Neural cell (in vitro differentiated cells): ENCODE measurements around the gene CPEB3. TPM values are rescaled to one million over a fixed set of nuclear protein-coding genes. Genes with fewer than 3 reads are reported as not detected.

ENCODE experiments used
- H2AFZ ChIP-seq: fragments of 200-600, 300-800 bp; sonication (generic), shearing (Covaris generic); 2 replicates; pipeline ENCODE4 v1.6.0; 2014; ENCODE audit warnings: low read depth, mild to moderate bottlenecking, antibody characterized with exemption, low read length, moderate library complexity
- H3F3A ChIP-seq: fragments of 200-600 bp; shearing (Covaris generic); 2 replicates; pipeline ENCODE4 v1.6.1; 2016; ENCODE audit warnings: mild to moderate bottlenecking, moderate library complexity, mixed read lengths, antibody characterized with exemption, low read length; ENCODE audit not compliant: insufficient read depth, poor library complexity, severe bottlenecking
- H3K27ac ChIP-seq: fragments of 200-600, 300-800 bp; sonication (generic), shearing (Covaris generic); 2 replicates; pipeline ENCODE4 v1.5.1; 2014; ENCODE audit warnings: mild to moderate bottlenecking, low read length, moderate library complexity
- H3K27me3 ChIP-seq: fragments of 300-800, 200-600 bp; sonication (generic), shearing (Covaris generic); 2 replicates; pipeline ENCODE4 v1.6.0; 2014; ENCODE audit warnings: mild to moderate bottlenecking, low read depth, low read length, moderate library complexity; ENCODE audit not compliant: insufficient read depth
- H3K36me3 ChIP-seq: fragments of 300-800, 200-600 bp; sonication (generic), shearing (Covaris generic); 2 replicates; pipeline ENCODE4 v1.5.1; 2014; ENCODE audit warnings: mild to moderate bottlenecking, antibody characterized with exemption, low read length, moderate library complexity; ENCODE audit not compliant: insufficient read depth
- H3K4me2 ChIP-seq: fragments of 300-800, 200-600 bp; sonication (generic), shearing (Covaris generic); 2 replicates; pipeline ENCODE4 v1.6.0; 2014; ENCODE audit warnings: mild to moderate bottlenecking, low read length
- H3K4me3 ChIP-seq: fragments of 300-800, 200-600 bp; sonication (generic), shearing (Covaris generic); 2 replicates; pipeline ENCODE4 v1.5.1; 2014; ENCODE audit warnings: mild to moderate bottlenecking, low read length, moderate library complexity
- H3K79me2 ChIP-seq: fragments of 200-600 bp; shearing (Covaris generic); replicated peaks from 2 replicates; pipeline ENCODE4 v1.6.0; 2014; ENCODE audit warnings: mild to moderate bottlenecking, low read length, moderate library complexity; ENCODE audit not compliant: insufficient read depth
- H3K9ac ChIP-seq: fragments of 300-800, 200-600 bp; sonication (generic), shearing (Covaris generic); 2 replicates; pipeline ENCODE4 v1.6.1; 2016; ENCODE audit warnings: mild to moderate bottlenecking, low read length, mixed read lengths
- H3K9me2 ChIP-seq: fragments of 200-600 bp; shearing (Covaris generic); 2 replicates; pipeline ENCODE4 v1.6.1; 2016; ENCODE audit warnings: mild to moderate bottlenecking, low read length, mixed read lengths; ENCODE audit not compliant: insufficient read depth
- H3K9me3 ChIP-seq: fragments of 200-600, 300-800 bp; sonication (generic), shearing (Covaris generic); 2 replicates; pipeline ENCODE4 v1.6.1; 2016; ENCODE audit warnings: mild to moderate bottlenecking, mixed run types, low read length, moderate library complexity, mixed read lengths
- H4K20me1 ChIP-seq: fragments of 200-600 bp; shearing (Covaris generic); 2 replicates; pipeline ENCODE4 v1.6.1; 2016; ENCODE audit warnings: mild to moderate bottlenecking, mixed run types; ENCODE audit not compliant: insufficient read depth
- EP300 ChIP-seq: fragments of 450-650 bp; conservative IDR thresholded peaks from 2 replicates; pipeline ENCODE4 v1.6.1; 2014; ENCODE audit warnings: antibody characterized with exemption, mild to moderate bottlenecking, moderate library complexity; ENCODE audit not compliant: poor library complexity, severe bottlenecking
- EZH2 ChIP-seq: fragments of 200-600, 300-800 bp; shearing (Covaris generic), sonication (generic); IDR thresholded peaks from 2 replicates; pipeline ENCODE4 v1.6.1; 2014; ENCODE audit warnings: antibody characterized with exemption, low read length, borderline replicate concordance, mild to moderate bottlenecking; ENCODE audit not compliant: insufficient read depth, poor library complexity, severe bottlenecking
- MXI1 ChIP-seq: fragments of 450-650 bp; conservative IDR thresholded peaks from 2 replicates; pipeline ENCODE4 v1.6.1; 2014; ENCODE audit warnings: antibody characterized with exemption, mild to moderate bottlenecking; ENCODE audit not compliant: poor library complexity, severe bottlenecking
- POLR2AphosphoS5 ChIP-seq: IDR thresholded peaks from 2 replicates; pipeline ENCODE4 v1.6.1; 2012
- RAD21 ChIP-seq: fragments of 450-650 bp; conservative IDR thresholded peaks from 2 replicates; pipeline ENCODE4 v1.6.1; 2014; ENCODE audit warnings: antibody characterized with exemption, mild to moderate bottlenecking, moderate library complexity
- REST ChIP-seq: IDR thresholded peaks from 2 replicates; pipeline ENCODE4 v1.6.1; 2012; ENCODE audit warnings: borderline replicate concordance
- SMC3 ChIP-seq: fragments of 450-650 bp; conservative IDR thresholded peaks from 2 replicates; pipeline ENCODE4 v1.6.1; 2014; ENCODE audit warnings: antibody characterized with exemption, mild to moderate bottlenecking, moderate library complexity; ENCODE audit not compliant: poor library complexity
- TAF1 ChIP-seq: IDR thresholded peaks from 2 replicates; pipeline ENCODE4 v1.6.1; 2012; ENCODE audit warnings: low read depth
- polyA plus RNA-seq: library from polyadenylated mRNA; depleted of rRNA; stranded (reverse); fragments of >200 nt; gene quantifications from 2 replicates; pipeline ENCODE4 v1.2.3, GENCODE V29; 2014
- TF ChIP-seq, protein P1 (sequence below): fragments of 450-650 bp; IDR thresholded peaks from 2 replicates; pipeline ENCODE4 v1.5.1; 2014; ENCODE audit warnings: antibody characterized with exemption, mild to moderate bottlenecking, moderate library complexity; ENCODE audit not compliant: poor library complexity, severe bottlenecking

Gene CPEB3
- polyA plus RNA-seq, 1 donor from 2014 or later = 20.0 TPM

- H3K27me3 ChIP-seq = no peaks in the 10 kb centered on the region
- H3K9me3 ChIP-seq = no peaks in the 10 kb centered on the region
- H3K36me3 ChIP-seq = peaks cover 2% of the 10 kb centered on the region
- H4K20me1 ChIP-seq = no peaks in the 10 kb centered on the region
- H3K27ac ChIP-seq = no peak overlapping the region
- no peak overlapping the region for H2AFZ ChIP-seq
- peaks cover 3% of the 10 kb centered on the region for H3K79me2 ChIP-seq
- TF ChIP-seq, protein P1, sequence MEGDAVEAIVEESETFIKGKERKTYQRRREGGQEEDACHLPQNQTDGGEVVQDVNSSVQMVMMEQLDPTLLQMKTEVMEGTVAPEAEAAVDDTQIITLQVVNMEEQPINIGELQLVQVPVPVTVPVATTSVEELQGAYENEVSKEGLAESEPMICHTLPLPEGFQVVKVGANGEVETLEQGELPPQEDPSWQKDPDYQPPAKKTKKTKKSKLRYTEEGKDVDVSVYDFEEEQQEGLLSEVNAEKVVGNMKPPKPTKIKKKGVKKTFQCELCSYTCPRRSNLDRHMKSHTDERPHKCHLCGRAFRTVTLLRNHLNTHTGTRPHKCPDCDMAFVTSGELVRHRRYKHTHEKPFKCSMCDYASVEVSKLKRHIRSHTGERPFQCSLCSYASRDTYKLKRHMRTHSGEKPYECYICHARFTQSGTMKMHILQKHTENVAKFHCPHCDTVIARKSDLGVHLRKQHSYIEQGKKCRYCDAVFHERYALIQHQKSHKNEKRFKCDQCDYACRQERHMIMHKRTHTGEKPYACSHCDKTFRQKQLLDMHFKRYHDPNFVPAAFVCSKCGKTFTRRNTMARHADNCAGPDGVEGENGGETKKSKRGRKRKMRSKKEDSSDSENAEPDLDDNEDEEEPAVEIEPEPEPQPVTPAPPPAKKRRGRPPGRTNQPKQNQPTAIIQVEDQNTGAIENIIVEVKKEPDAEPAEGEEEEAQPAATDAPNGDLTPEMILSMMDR = no peak
- TF ChIP-seq SMC3 (no peak), MXI1 (no peak), REST (no peak), POLR2AphosphoS5 (no peak), EZH2 (no peak), EP300 (no peak), RAD21 (no peak)
- no peak overlapping the region for H3K4me2 ChIP-seq
- no peak overlapping the region for H3K9ac ChIP-seq
- no peak overlapping the region for H3K4me3 ChIP-seq
- no peaks in the 10 kb centered on the region for H3K9me2 ChIP-seq
- no peaks in the 10 kb centered on the region for H3F3A ChIP-seq
Observed at GRCh38 chr10:92208157-92208720, 82.6 kb downstream of the CPEB3 start.

DNA sequence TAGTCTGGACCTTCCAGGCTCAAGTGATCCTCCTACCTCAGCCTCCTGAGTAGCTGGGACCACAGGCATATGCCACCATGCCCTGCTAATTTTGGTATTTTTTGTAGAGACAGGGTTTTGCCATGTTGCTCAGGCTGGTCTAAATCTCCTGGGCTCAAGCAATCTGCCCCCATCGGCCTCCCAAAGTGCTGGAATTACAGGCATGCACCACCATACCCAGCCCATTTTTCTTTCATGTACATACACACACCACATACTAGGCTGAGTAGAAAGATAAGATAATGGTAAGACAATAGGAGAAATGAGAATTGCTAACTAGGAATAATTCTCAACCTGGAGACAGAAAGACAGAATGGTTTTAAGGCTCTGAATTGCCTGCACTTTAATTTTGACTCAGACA, 83.8 kb downstream of the CPEB3 start:
- Histone ChIP-seq H3K27ac (no peak overlapping the region), H3K27me3 (no peaks in the 10 kb centered on the region), H3K4me2 (no peak overlapping the region), H4K20me1 (no peaks in the 10 kb centered on the region), H3K9me3 (no peaks in the 10 kb centered on the region), H3K4me3 (no peak overlapping the region), H3K36me3 (no peaks in the 10 kb centered on the region), H3K9ac (no peak overlapping the region), H3F3A (no peaks in the 10 kb centered on the region), H2AFZ (no peak overlapping the region), H3K9me2 (no peaks in the 10 kb centered on the region), H3K79me2 (peaks cover 3% of the 10 kb centered on the region)
- TF ChIP-seq MXI1 (no peak), RAD21 (no peak), REST (no peak), EZH2 (no peak), POLR2AphosphoS5 (no peak), SMC3 (no peak), TAF1 (no peak), EP300 (no peak)
- TF ChIP-seq, protein P1 = no peak
